Trophoblast cell (in vitro differentiated cells and primary cell): Measurements from ENCODE around the gene EXO1.
A peak's percentile ranks its signal among the peaks of the same experiment; 100 is the strongest.

Experiments used
- DNase-seq, 2 donors: peaks; one replicate each; pipeline ENCODE4 v3.0.0-alpha.2; 2016
- H2AFZ ChIP-seq: 2 replicates; pipeline ENCODE4 v1.6.1; 2013; ENCODE audit warnings: low read length, moderate library complexity, mild to moderate bottlenecking; ENCODE audit not compliant: insufficient read depth, poor library complexity
- H2AK5ac ChIP-seq: 2 replicates; pipeline ENCODE4 v1.6.1; 2013; ENCODE audit warnings: mild to moderate bottlenecking, low read length
- H2BK120ac ChIP-seq: 2 replicates; pipeline ENCODE4 v1.6.1; 2013; ENCODE audit warnings: low read length, mild to moderate bottlenecking, moderate library complexity; ENCODE audit not compliant: insufficient read depth, poor library complexity
- H2BK12ac ChIP-seq: 2 replicates; pipeline ENCODE4 v1.6.1; 2013; ENCODE audit warnings: mild to moderate bottlenecking, low read length, moderate library complexity
- H2BK5ac ChIP-seq: 2 replicates; pipeline ENCODE4 v1.6.1; 2013; ENCODE audit warnings: low read length, low read depth, moderate library complexity, mild to moderate bottlenecking; ENCODE audit not compliant: poor library complexity
- H3K14ac ChIP-seq: 2 replicates; pipeline ENCODE4 v1.6.1; 2013; ENCODE audit warnings: mild to moderate bottlenecking, low read length
- H3K18ac ChIP-seq: 2 replicates; pipeline ENCODE4 v1.6.1; 2013; ENCODE audit warnings: mild to moderate bottlenecking, low read length
- H3K23ac ChIP-seq: 2 replicates; pipeline ENCODE4 v1.6.1; 2013; ENCODE audit warnings: low read length
- H3K27ac ChIP-seq: 2 replicates; pipeline ENCODE4 v1.5.1; 2013; ENCODE audit warnings: low read depth, mild to moderate bottlenecking, inconsistent platforms, low read length, moderate library complexity
- H3K27me3 ChIP-seq: 2 replicates; pipeline ENCODE4 v1.6.1; 2013; ENCODE audit warnings: inconsistent platforms, mild to moderate bottlenecking, low read length, moderate library complexity; ENCODE audit not compliant: insufficient read depth
- H3K36me3 ChIP-seq, 2 experiments: 1 replicate in 1 of 2; 2 replicates in 1 of 2; pipeline ENCODE4 v1.6.1; 2013; ENCODE audit warnings: low read length in 2 of 2, mild to moderate bottlenecking in 2 of 2, moderate library complexity in 1 of 2; ENCODE audit not compliant: insufficient read depth in 2 of 2, control insufficient read depth in 1 of 2
- H3K4ac ChIP-seq: 2 replicates; pipeline ENCODE4 v1.6.1; 2013; ENCODE audit warnings: low read depth, mild to moderate bottlenecking, low read length, moderate library complexity
- H3K4me1 ChIP-seq, 2 experiments: 1 replicate in 1 of 2; 2 replicates in 1 of 2; pipeline ENCODE4 v1.6.1; 2013; ENCODE audit warnings: low read length in 2 of 2, mild to moderate bottlenecking in 2 of 2, moderate library complexity in 1 of 2; ENCODE audit not compliant: insufficient read depth in 2 of 2, control insufficient read depth in 1 of 2
- H3K4me2 ChIP-seq: 2 replicates; pipeline ENCODE4 v1.6.1; 2013; ENCODE audit warnings: inconsistent platforms, mild to moderate bottlenecking, low read length, moderate library complexity
- H3K4me3 ChIP-seq: 2 replicates; pipeline ENCODE4 v1.5.1; 2013; ENCODE audit warnings: mild to moderate bottlenecking, low read depth, low read length, inconsistent platforms
- H3K79me1 ChIP-seq: one replicate; pipeline ENCODE4 v1.6.1; 2013; ENCODE audit warnings: low read length
- H3K79me2 ChIP-seq: 2 replicates; pipeline ENCODE4 v1.6.1; 2013; ENCODE audit warnings: low read length, mild to moderate bottlenecking; ENCODE audit not compliant: control insufficient read depth, insufficient read depth, poor library complexity
- H3K9ac ChIP-seq: 2 replicates; pipeline ENCODE4 v1.6.1; 2013; ENCODE audit warnings: mild to moderate bottlenecking, low read length
- H3K9me3 ChIP-seq: 2 replicates; pipeline ENCODE4 v1.6.1; 2013; ENCODE audit warnings: low read depth, mild to moderate bottlenecking, control low read depth, inconsistent platforms, low read length; ENCODE audit not compliant: insufficient read depth
- H4K12ac ChIP-seq: 2 replicates; pipeline ENCODE4 v1.6.1; 2013; ENCODE audit warnings: low read depth, mild to moderate bottlenecking, low read length, moderate library complexity
- H4K8ac ChIP-seq: 2 replicates; pipeline ENCODE4 v1.6.1; 2013; ENCODE audit warnings: low read depth, mild to moderate bottlenecking, low read length, moderate library complexity
- H4K91ac ChIP-seq: one replicate; pipeline ENCODE4 v1.6.1; 2013; ENCODE audit warnings: low read depth, mild to moderate bottlenecking, low read length, moderate library complexity
- WGBS: extraction: QIAGEN DNeasy Blood & Tissue Kit; methylation state at CpG from one replicate; pipeline ENCODE4 v1.1.7; 2013; ENCODE audit warnings: missing lambda C conversion rate; ENCODE audit not compliant: insufficient read length, insufficient coverage; ENCODE audit errors: extremely low coverage; 5-methylcytosine and 5-hydroxymethylcytosine counted together

EXO1 gene

GRCh38 chr1:241827264-241827663, 20.7 kb upstream of the EXO1 start:
- Histone ChIP-seq H3K79me1 (peaks cover 2% of the 10 kb centered on the region), H3K4me1 (no peaks in the 10 kb centered on the region), H2AFZ (no peak overlapping the region), H3K23ac (no peak overlapping the region), H3K14ac (no peak overlapping the region), H3K79me2 (no peaks in the 10 kb centered on the region), H2AK5ac (no peak overlapping the region), H3K18ac (no peak overlapping the region), H3K27ac (no peak overlapping the region), H2BK120ac (no peak overlapping the region), H3K9ac (no peak overlapping the region), H4K8ac (no peak overlapping the region), H3K27me3 (no peaks in the 10 kb centered on the region), H3K4me2 (no peak overlapping the region), H3K4ac (no peak overlapping the region), H4K12ac (no peak overlapping the region), H3K9me3 (no peaks in the 10 kb centered on the region), H3K4me3 (no peak overlapping the region), H2BK5ac (no peak overlapping the region), H4K91ac (no peak overlapping the region), H3K36me3 (no peaks in the 10 kb centered on the region), H2BK12ac (peak overlapping the region; percentile 53)
- DNase-seq, result no peak
- WGBS, result no CpG with 5 or more reads among the region's 2 CpGs

- peaks cover 2% of the 10 kb centered on the region for H3K79me1 ChIP-seq
- H3K27ac ChIP-seq, result no peak overlapping the region
- no peak overlapping the region for H2AK5ac ChIP-seq
- peak in 1 of 2 donors; percentile 13 for DNase-seq
- H3K14ac ChIP-seq, result no peak overlapping the region
- no peak overlapping the region for H2BK120ac ChIP-seq
- no peaks in the 10 kb centered on the region for H3K27me3 ChIP-seq
- H4K12ac ChIP-seq, result no peak overlapping the region
- H3K4me1 ChIP-seq, result no peaks in the 10 kb centered on the region
- no peak overlapping the region for H3K23ac ChIP-seq
- H3K4me3 ChIP-seq, result no peak overlapping the region
- no peak overlapping the region for H3K18ac ChIP-seq
- H3K4me2 ChIP-seq, result no peak overlapping the region
- H4K91ac ChIP-seq, result no peak overlapping the region
- no peaks in the 10 kb centered on the region for H3K9me3 ChIP-seq
- no peak overlapping the region for H4K8ac ChIP-seq
- no peak overlapping the region for H3K9ac ChIP-seq
- no peak overlapping the region for H2AFZ ChIP-seq
- H3K36me3 ChIP-seq, result no peaks in the 10 kb centered on the region
- no peak overlapping the region for H3K4ac ChIP-seq
- WGBS, result no CpG with 5 or more reads among the region's 3 CpGs
- H2BK12ac ChIP-seq, result no peak overlapping the region
- no peak overlapping the region for H2BK5ac ChIP-seq
- H3K79me2 ChIP-seq, result no peaks in the 10 kb centered on the region
Measured at GRCh38 chr1:241828463-241829021, 19.5 kb upstream of the EXO1 start.

- no peaks in the 10 kb centered on the region for H3K36me3 ChIP-seq
- H3K27ac ChIP-seq, result no peak overlapping the region
- H2AK5ac ChIP-seq, result no peak overlapping the region
- H3K4ac ChIP-seq, result no peak overlapping the region
- H3K4me3 ChIP-seq, result no peak overlapping the region
- H4K91ac ChIP-seq, result no peak overlapping the region
- H4K12ac ChIP-seq, result no peak overlapping the region
- H2BK120ac ChIP-seq, result no peak overlapping the region
- no peak overlapping the region for H3K23ac ChIP-seq
- H4K8ac ChIP-seq, result no peak overlapping the region
- no peak overlapping the region for H2BK5ac ChIP-seq
- no peak overlapping the region for H3K14ac ChIP-seq
- H3K9me3 ChIP-seq, result no peaks in the 10 kb centered on the region
- H3K18ac ChIP-seq, result no peak overlapping the region
- no peaks in the 10 kb centered on the region for H3K4me1 ChIP-seq
- no peak overlapping the region for H2AFZ ChIP-seq
- DNase-seq, result no peak
- peaks cover 2% of the 10 kb centered on the region for H3K79me1 ChIP-seq
- no peaks in the 10 kb centered on the region for H3K79me2 ChIP-seq
- no peak overlapping the region for H2BK12ac ChIP-seq
- no peak overlapping the region for H3K4me2 ChIP-seq
- H3K27me3 ChIP-seq, result no peaks in the 10 kb centered on the region
- no peak overlapping the region for H3K9ac ChIP-seq
Measured at GRCh38 chr1:241829468-241829867, 18.5 kb upstream of the EXO1 start.

- no CpG with 5 or more reads among the region's 1 CpG for WGBS
- no peak overlapping the region for H3K27ac ChIP-seq
- H3K79me2 ChIP-seq, result no peaks in the 10 kb centered on the region
Measured at GRCh38 chr1:241834733-241835377, 13.1 kb upstream of the EXO1 start.

More at GRCh38 chr1:241834733-241835377, 13.1 kb upstream of the EXO1 start:
- Histone ChIP-seq H3K4me1 (peaks cover 5 to 7% of the 10 kb centered on the region in 2 experiments), H4K12ac (no peak overlapping the region), H3K23ac (no peak overlapping the region), H3K14ac (no peak overlapping the region), H3K4me3 (no peak overlapping the region), H3K18ac (no peak overlapping the region), H3K27me3 (no peaks in the 10 kb centered on the region), H2AFZ (no peak overlapping the region), H3K4ac (no peak overlapping the region), H3K9ac (no peak overlapping the region), H3K4me2 (no peak overlapping the region), H2BK120ac (no peak overlapping the region), H2BK12ac (no peak overlapping the region), H3K36me3 (no peaks in the 10 kb centered on the region), H2BK5ac (no peak overlapping the region), H3K9me3 (no peaks in the 10 kb centered on the region), H3K79me1 (peaks cover 11% of the 10 kb centered on the region), H4K91ac (no peak overlapping the region), H4K8ac (no peak overlapping the region), H2AK5ac (no peak overlapping the region)
- DNase-seq, result peak in 1 of 2 donors; percentile 60
